Stomach (tissue), 9 donors: ENCODE data around the gene SNTG2. TPM values are rescaled to one million over a fixed set of nuclear protein-coding genes. Genes with fewer than 3 reads are reported as not detected.

Experiments
- DNase-seq, 2 donors: peaks; one replicate each; pipeline versions ENCODE4 v3.0.0 to v3.0.0-alpha.2; 2013 to 2019
- H3K27ac ChIP-seq, 5 donors: fragments of 200-600 bp in 4 of 5; sonication (generic) in 4 of 5; one replicate each; pipeline ENCODE4 v1.5.1; 2013 to 2019; ENCODE audit warnings: mild to moderate bottlenecking in 1 of 5, moderate library complexity in 1 of 5
- H3K27me3 ChIP-seq, 3 donors: fragments of 200-600 bp; sonication (generic); one replicate each; pipeline ENCODE4 v1.5.1; 2017 to 2019; ENCODE audit warnings: mixed run types in 1 of 3
- H3K36me3 ChIP-seq, 4 donors: fragments of 200-600 bp; sonication (generic); 1 replicate in 3 of 4; 2 replicates in 1 of 4; pipeline ENCODE4 v1.5.1; 2016 to 2019
- H3K4me1 ChIP-seq, 4 donors: fragments of 200-600 bp; sonication (generic); one replicate each; pipeline ENCODE4 v1.5.1; 2016 to 2019
- H3K4me3 ChIP-seq, 4 donors: fragments of 200-600 bp; sonication (generic) in 3 of 4; one replicate each; pipeline ENCODE4 v1.5.1; 2016 to 2019; ENCODE audit warnings: mild to moderate bottlenecking in 1 of 4
- H3K9me3 ChIP-seq, 4 donors: fragments of 200-600 bp; sonication (generic); one replicate each; pipeline ENCODE4 v1.5.1; 2016 to 2019
- EP300 ChIP-seq: sonication (generic); formaldehyde crosslinking; IDR thresholded peaks from one replicate; pipeline ENCODE4 v1.6.1; 2017; ENCODE audit warnings: antibody characterized with exemption
- POLR2A ChIP-seq, 4 donors: fragments of 450-650 bp; IDR thresholded peaks; one replicate each; pipeline ENCODE4 v1.6.1; 2016; ENCODE audit warnings: antibody characterized with exemption in 4 of 4, control low read depth in 2 of 4, mild to moderate bottlenecking in 1 of 4, moderate library complexity in 1 of 4
- POLR2AphosphoS5 ChIP-seq, 3 donors: sonication (generic); formaldehyde crosslinking; IDR thresholded peaks; one replicate each; pipeline ENCODE4 v1.6.1; 2016; ENCODE audit warnings: antibody characterized with exemption in 3 of 3
- WGBS, 5 donors: extraction: QIAGEN DNeasy Blood & Tissue Kit in 3 of 5; methylation state at CpG; one replicate each; pipeline versions ENCODE4 v1.1.5 to v1.1.7; 2013 to 2018; 5-methylcytosine and 5-hydroxymethylcytosine counted together
- intact Hi-C: fragments of 100-400 bp; cut with DNase I; formaldehyde crosslinking; loops from one replicate; pipeline ENCODE4 v1.15.1; 2023; ENCODE audit warnings: low total_unique reads
- polyA plus RNA-seq, 3 donors: library from polyadenylated mRNA; stranded (reverse); fragments of 200-250 nt; gene quantifications; one replicate each; pipeline ENCODE4 v1.2.3, GENCODE V29; 2013
- total RNA-seq, 5 donors: library from RNA; depleted of rRNA; stranded (reverse); fragments of >200 nt; gene quantifications; one replicate each; pipeline versions ENCODE4 v1.1.0 to v1.2.3, GENCODE V29; 2014 to 2016
- TF ChIP-seq, protein P1 (sequence below), 7 experiments: fragments of 450-650 bp in 4 of 7; fragments of 200-600 bp in 3 of 7; sonication (generic) in 3 of 7; IDR thresholded peaks; one replicate each; pipeline ENCODE4 v1.5.1; 2016 to 2019; ENCODE audit warnings: antibody characterized with exemption in 7 of 7, control low read depth in 2 of 7, mild to moderate bottlenecking in 1 of 7
- donor health status: healthy with polysubstance abuse.
- donor health status: Bipolar disorder and iron deficiency.
- donor health status: healthy.

The SNTG2 gene
- total and polyA plus RNA-seq, 8 donors = 0.68 to 19.6 (median 5.3) TPM; not detected in 1

- no peaks in the 10 kb centered on the region for H3K4me1 ChIP-seq
- intact Hi-C loops = no loop called here
- TF ChIP-seq POLR2A (IDR thresholded peaks at IDR 0.05) (no peak), POLR2AphosphoS5 (IDR thresholded peaks at IDR 0.05) (no peak), EP300 (no peak)
- TF ChIP-seq, protein P1, sequence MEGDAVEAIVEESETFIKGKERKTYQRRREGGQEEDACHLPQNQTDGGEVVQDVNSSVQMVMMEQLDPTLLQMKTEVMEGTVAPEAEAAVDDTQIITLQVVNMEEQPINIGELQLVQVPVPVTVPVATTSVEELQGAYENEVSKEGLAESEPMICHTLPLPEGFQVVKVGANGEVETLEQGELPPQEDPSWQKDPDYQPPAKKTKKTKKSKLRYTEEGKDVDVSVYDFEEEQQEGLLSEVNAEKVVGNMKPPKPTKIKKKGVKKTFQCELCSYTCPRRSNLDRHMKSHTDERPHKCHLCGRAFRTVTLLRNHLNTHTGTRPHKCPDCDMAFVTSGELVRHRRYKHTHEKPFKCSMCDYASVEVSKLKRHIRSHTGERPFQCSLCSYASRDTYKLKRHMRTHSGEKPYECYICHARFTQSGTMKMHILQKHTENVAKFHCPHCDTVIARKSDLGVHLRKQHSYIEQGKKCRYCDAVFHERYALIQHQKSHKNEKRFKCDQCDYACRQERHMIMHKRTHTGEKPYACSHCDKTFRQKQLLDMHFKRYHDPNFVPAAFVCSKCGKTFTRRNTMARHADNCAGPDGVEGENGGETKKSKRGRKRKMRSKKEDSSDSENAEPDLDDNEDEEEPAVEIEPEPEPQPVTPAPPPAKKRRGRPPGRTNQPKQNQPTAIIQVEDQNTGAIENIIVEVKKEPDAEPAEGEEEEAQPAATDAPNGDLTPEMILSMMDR (IDR thresholded peaks at IDR 0.05) = no peak
- H3K9me3 ChIP-seq = peaks cover 0 to 5% (median 1%) of the 10 kb centered on the region in 4 donors
- no peak for DNase-seq
- no peak overlapping the region for H3K27ac ChIP-seq
- 50 to 65% (median 55%) methylated on average over 8 of the region's 8 CpGs for WGBS, 5 donors
- no peaks in the 10 kb centered on the region for H3K36me3 ChIP-seq
- H3K4me3 ChIP-seq = no peak overlapping the region
- no peaks in the 10 kb centered on the region for H3K27me3 ChIP-seq
Observed at GRCh38 chr2:1053786-1054185, 103.1 kb downstream of the SNTG2 start.

- Histone ChIP-seq H3K4me1 (no peaks in the 10 kb centered on the region), H3K9me3 (no peaks in the 10 kb centered on the region), H3K27ac (no peak overlapping the region), H3K27me3 (no peaks in the 10 kb centered on the region), H3K36me3 (no peaks in the 10 kb centered on the region), H3K4me3 (no peak overlapping the region)
- TF ChIP-seq POLR2A (IDR thresholded peaks at IDR 0.05) = no peak
- TF ChIP-seq, protein P1 (IDR thresholded peaks at IDR 0.05) = no peak
- no peak for TF ChIP-seq POLR2AphosphoS5 (IDR thresholded peaks at IDR 0.05)
- TF ChIP-seq EP300 = no peak
- no peak for DNase-seq
- 77 to 92% (median 87%) methylated on average over 3 of the region's 3 CpGs for WGBS, 5 donors
- intact Hi-C loops = no loop called here
Observed at GRCh38 chr2:1054399-1054798, 103.8 kb downstream of the SNTG2 start.

DNA sequence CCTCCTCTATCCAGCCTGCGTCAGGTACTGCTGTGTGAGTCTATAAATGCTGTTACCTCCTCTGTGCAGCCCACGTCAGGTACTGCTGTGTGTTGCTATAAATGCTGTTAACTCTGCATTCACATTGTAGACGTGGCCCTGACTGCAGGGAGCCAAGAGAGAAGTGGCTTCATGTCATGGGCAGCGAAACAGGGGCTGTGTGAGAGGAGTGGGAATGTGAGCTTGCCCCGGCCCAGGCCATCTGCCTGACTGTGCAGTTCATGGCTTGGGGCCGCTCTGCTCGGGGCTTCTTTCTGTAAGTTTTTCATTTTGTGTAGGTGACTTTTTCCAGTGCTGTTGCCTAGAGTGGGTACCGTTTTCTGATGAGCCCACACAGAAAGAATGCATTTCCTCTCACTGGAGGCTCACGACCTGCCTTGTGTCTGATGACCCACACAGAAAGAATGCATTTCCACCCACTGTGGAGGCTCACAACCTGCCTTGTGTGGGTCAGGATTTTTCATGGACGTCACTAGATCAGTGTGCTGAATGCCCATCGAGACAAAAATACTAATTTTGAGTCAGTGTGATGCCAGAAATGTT, 104.5 kb downstream of the SNTG2 start:
- Histone ChIP-seq H3K4me3 (no peak overlapping the region), H3K36me3 (no peaks in the 10 kb centered on the region), H3K4me1 (no peaks in the 10 kb centered on the region), H3K27ac (no peak overlapping the region), H3K9me3 (no peaks in the 10 kb centered on the region), H3K27me3 (no peaks in the 10 kb centered on the region)
- TF ChIP-seq EP300 (no peak), POLR2A (IDR thresholded peaks at IDR 0.05) (no peak), POLR2AphosphoS5 (IDR thresholded peaks at IDR 0.05) (no peak)
- TF ChIP-seq, protein P1 (IDR thresholded peaks at IDR 0.05) = no peak
- intact Hi-C loops = no loop called here
- WGBS, 5 donors = 68 to 76% (median 73%) methylated on average over 11 of the region's 11 CpGs
- DNase-seq = no peak

DNA sequence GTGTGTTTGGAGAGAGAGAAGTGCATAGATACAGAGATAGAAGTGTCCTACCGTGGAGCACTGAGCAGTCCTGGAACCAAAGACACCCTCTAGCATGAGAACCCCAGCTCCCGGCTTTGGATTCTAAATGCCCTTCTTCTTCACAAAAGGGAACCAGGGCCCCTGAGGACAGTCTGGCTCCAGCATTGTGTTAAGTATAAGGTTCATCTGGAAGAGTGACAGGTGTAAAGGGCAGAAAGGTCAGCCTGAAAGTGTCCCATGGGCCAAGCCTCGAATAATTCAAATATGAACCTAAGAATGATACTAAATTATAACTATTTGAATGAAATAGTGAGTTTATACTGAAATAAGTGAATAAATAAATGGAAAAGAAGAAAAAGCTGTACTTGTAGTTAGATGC, 109.7 kb downstream of the SNTG2 start:
- WGBS, 5 donors = 75 to 83% (median 80%) methylated on average over 3 of the region's 3 CpGs
- Histone ChIP-seq H3K4me3 (no peak overlapping the region), H3K27ac (no peak overlapping the region), H3K36me3 (no peaks in the 10 kb centered on the region), H3K4me1 (no peaks in the 10 kb centered on the region), H3K27me3 (no peaks in the 10 kb centered on the region), H3K9me3 (no peaks in the 10 kb centered on the region)
- TF ChIP-seq POLR2AphosphoS5 (IDR thresholded peaks at IDR 0.05) (no peak), POLR2A (IDR thresholded peaks at IDR 0.05) (no peak), EP300 (no peak)
- TF ChIP-seq, protein P1 (IDR thresholded peaks at IDR 0.05) = no peak
- no peak for DNase-seq
- intact Hi-C loops = no loop called here
